ENCODE measurements around the gene IL1RAPL1. TPM values are rescaled to one million over a fixed set of nuclear protein-coding genes. Genes with fewer than 3 reads are reported as not detected.

The IL1RAPL1 gene
- total and polyA plus RNA-seq, 9 of the 15 experiments (the other 6 are each of a cell fraction or from before 2014, with no cell fraction given): 0.04 to 0.07 (median 0.04) TPM; not detected in 6

DNA sequence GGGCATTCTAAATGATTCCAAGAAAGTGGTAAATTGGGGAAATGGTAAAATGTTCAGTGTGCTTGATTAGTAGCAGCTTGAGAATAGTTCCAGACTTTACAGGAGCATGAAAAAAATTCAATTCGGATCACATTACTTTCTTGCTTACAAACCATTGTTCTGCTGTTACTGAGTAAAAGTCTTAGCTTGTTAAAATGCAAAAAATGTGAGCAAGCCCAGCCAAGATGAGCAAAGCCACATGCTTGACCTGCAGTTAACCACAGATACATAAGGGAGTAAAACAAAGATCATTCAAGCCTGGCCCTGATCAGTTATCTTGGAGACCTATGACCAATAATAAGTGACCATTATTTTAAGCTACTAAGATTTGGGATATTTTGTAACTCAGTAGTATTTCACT is 1065.2 kb downstream of the IL1RAPL1 start:
- 0% methylated on average over 1 of the region's 1 CpG for WGBS (ENCODE audit: insufficient coverage, low coverage, missing lambda C conversion rate)
- Histone ChIP-seq H2AFZ (ENCODE audit: low read depth, low read length) (no peak overlapping the region), H3K36me3 (ENCODE audit: control insufficient read depth, insufficient read depth, low read length) (no peaks in the 10 kb centered on the region), H3K9me1 (ENCODE audit: control insufficient read depth, insufficient read depth, low read length) (no peaks in the 10 kb centered on the region), H3K4me1 (replicated peaks in 1 of 2; ENCODE audit: control insufficient read depth in 2 of 2, insufficient read depth in 2 of 2, low read length in 2 of 2) (no peaks in the 10 kb centered on the region), H3K9me3 (replicated peaks; ENCODE audit: control insufficient read depth, insufficient read depth, low read depth, low read length) (no peaks in the 10 kb centered on the region), H3K4me2 (ENCODE audit: insufficient read depth, low read length) (no peak overlapping the region), H3K27ac (ENCODE audit: extremely low read depth, low read depth, low read length) (no peak overlapping the region), H4K20me1 (replicated peaks; ENCODE audit: control insufficient read depth, insufficient read depth, low read length) (no peaks in the 10 kb centered on the region), H3K27me3 (ENCODE audit: control insufficient read depth in 2 of 2, insufficient read depth in 2 of 2, low read length in 2 of 2) (no peaks in the 10 kb centered on the region), H3K79me2 (ENCODE audit: control insufficient read depth, insufficient read depth, low read length) (no peaks in the 10 kb centered on the region), H3K9ac (ENCODE audit: insufficient read depth in 1 of 2, low read depth in 2 of 2, low read length in 2 of 2) (no peak overlapping the region), H3K4me3 (no peak overlapping the region)
- in situ Hi-C loops (cut with MboI) (no loop called here), intact Hi-C loops (cut with micrococcal nuclease) (no loop called here)
- ChIA-PET POLR2A (no interaction called here), CTCF (ENCODE audit: low intra/inter-chr PET ratio) (no interaction called here)
- FAIRE-seq: no peak
- no peak for TF ChIP-seq C11orf30 (IDR thresholded peaks at IDR 0.05; ENCODE audit: low read depth)
- TF ChIP-seq, protein P1, sequence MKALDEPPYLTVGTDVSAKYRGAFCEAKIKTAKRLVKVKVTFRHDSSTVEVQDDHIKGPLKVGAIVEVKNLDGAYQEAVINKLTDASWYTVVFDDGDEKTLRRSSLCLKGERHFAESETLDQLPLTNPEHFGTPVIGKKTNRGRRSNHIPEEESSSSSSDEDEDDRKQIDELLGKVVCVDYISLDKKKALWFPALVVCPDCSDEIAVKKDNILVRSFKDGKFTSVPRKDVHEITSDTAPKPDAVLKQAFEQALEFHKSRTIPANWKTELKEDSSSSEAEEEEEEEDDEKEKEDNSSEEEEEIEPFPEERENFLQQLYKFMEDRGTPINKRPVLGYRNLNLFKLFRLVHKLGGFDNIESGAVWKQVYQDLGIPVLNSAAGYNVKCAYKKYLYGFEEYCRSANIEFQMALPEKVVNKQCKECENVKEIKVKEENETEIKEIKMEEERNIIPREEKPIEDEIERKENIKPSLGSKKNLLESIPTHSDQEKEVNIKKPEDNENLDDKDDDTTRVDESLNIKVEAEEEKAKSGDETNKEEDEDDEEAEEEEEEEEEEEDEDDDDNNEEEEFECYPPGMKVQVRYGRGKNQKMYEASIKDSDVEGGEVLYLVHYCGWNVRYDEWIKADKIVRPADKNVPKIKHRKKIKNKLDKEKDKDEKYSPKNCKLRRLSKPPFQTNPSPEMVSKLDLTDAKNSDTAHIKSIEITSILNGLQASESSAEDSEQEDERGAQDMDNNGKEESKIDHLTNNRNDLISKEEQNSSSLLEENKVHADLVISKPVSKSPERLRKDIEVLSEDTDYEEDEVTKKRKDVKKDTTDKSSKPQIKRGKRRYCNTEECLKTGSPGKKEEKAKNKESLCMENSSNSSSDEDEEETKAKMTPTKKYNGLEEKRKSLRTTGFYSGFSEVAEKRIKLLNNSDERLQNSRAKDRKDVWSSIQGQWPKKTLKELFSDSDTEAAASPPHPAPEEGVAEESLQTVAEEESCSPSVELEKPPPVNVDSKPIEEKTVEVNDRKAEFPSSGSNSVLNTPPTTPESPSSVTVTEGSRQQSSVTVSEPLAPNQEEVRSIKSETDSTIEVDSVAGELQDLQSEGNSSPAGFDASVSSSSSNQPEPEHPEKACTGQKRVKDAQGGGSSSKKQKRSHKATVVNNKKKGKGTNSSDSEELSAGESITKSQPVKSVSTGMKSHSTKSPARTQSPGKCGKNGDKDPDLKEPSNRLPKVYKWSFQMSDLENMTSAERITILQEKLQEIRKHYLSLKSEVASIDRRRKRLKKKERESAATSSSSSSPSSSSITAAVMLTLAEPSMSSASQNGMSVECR (CRISPR knock-in tag; IDR thresholded peaks at IDR 0.05): no peak
- BruUV-seq (replicated peaks): no TSS peak
- ATAC-seq: no peak
- no peak for DNase-seq (ENCODE audit: extremely low read depth in 1 of 4, low spot score in 3 of 4)

Measured in K562 (cell line).